Subcutaneous adipose tissue (tissue), 4 donors: Measurements from ENCODE around the gene PDE8B. TPM values are rescaled to one million over a fixed set of nuclear protein-coding genes. Genes with fewer than 3 reads are reported as not detected.

Source experiments
- CTCF ChIP-seq: fragments of 450-650 bp; IDR thresholded peaks from one replicate; pipeline ENCODE4 v1.5.1; 2016; ENCODE audit warnings: low read depth, mild to moderate bottlenecking, control low read depth, antibody characterized with exemption, moderate library complexity
- total RNA-seq, 4 donors: library from RNA; depleted of rRNA; stranded (reverse); fragments of >200 nt; gene quantifications; one replicate each; pipeline ENCODE4 v1.1.0, GENCODE V29; 2016

PDE8B gene
- total RNA-seq, 4 donors from 2014 or later = 17.2 to 106 (median 61.0) TPM

DNA sequence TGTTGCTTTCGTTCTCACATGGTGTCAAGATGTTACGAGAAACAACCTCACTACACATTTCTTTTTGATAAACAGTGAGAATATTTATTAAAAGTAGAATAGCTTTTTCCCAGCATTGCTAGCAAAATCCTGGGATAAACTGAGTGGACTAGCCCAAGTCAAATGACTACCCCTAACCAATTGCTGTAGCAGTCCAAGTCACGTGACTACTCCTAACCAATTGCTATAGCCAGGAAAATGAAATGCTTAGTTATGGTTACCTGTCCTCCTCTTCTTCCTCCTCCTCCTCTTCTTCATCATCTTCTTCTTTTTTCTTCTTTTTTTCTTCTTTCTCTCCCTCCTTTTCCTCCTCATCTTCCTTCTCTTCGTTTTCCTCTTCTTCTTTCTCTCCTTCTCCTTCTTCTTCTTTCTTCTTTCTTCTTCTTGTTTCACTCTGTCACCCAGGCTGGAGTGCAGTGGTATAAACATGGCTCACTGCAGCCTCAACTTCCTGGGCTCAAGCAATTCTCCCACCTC is 85.4 kb downstream of the PDE8B start:
- no peak for TF ChIP-seq CTCF

DNA sequence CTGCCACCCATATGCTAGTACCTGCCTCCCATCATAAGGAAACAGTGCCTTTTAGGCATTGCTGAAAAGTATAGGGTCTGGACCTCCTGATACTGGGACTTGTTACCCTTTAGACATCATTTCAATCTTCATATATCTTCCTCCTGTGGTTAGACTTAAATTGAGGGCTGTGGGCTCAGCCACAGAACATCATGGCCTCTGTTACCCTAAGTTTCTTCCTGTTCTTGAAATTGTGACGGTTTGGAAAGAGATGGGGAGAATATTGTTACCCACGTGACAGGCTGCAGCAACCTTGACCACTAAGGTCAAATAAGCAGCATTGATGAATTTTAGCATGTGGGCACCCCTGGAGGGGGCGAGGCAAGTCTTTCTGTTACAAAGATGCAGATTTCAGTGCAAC is 87.7 kb downstream of the PDE8B start:
- no peak for TF ChIP-seq CTCF

GRCh38 chr5:77300451-77300850 is 90.0 kb downstream of the PDE8B start:
- no peak for TF ChIP-seq CTCF

DNA sequence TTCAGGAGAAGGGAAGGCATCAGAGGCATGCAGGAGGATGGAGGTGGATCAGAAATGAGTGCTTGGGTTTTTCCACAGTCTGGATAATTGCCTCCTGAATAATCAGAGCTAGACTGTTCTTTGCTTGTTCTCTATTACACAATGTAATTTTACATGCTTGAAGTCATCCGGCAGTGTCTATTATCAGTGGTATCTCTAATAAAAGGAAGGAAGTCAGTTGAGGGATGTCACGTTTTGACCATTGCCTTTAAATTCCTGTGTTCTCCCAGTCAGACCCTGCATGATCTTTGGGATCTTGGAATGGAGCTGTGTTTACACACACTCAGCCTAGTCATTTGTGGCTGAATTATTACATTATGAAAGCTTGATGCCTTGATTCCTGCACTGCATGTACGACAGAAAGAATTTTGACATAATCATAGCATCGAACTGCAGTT is 91.0 kb downstream of the PDE8B start:
- TF ChIP-seq CTCF = no peak

DNA sequence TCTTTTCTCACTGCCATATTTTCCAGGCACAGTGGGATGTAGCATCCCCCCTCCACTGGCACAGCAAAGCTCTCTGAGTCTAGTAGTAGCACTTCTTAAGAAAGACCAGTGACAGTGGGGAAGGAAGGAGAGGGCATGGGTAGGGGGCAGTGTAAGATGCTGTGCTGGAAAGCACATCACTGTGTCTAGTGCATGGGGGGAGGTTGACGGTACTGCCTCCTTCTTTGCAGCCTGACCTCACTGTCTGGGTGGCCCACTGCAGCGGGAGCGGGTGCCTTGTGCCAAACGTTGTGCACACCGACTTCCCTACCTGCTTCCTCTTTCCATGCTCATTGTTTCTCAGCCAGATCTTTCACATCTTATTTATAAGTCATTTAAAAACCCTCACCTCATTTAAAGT is 91.8 kb downstream of the PDE8B start:
- no peak for TF ChIP-seq CTCF

- no peak for TF ChIP-seq CTCF
Measured at GRCh38 chr5:77302653-77303052, 92.2 kb downstream of the PDE8B start.

DNA sequence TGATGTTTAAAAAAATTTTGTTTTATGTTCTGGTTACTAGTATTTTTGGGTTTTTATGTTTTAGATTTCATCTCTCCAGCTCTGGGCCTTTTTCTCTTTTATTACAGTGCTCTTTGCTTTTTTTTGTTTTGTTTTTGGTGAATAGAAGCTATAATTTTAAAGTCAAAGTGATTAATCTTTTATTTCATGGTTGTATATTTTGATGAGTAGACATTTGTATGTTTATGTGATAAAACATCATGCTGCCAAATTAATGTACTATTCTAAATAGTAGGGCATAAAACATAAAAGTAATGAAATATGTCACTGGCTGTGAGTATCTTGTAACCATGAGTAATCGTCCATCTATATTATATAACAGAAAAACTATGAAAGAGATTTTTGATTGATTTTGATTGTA is 93.9 kb downstream of the PDE8B start:
- TF ChIP-seq CTCF = no peak
